ENCODE data around the gene PTPRN2.

Gene PTPRN2

GRCh38 chr7:157513682-157514081, 1073.9 kb downstream of the PTPRN2 start:
- H2BK5ac ChIP-seq (ENCODE audit: low read length): no peak overlapping the region
- H2BK15ac ChIP-seq (replicated peaks; ENCODE audit: low read depth): no peak overlapping the region
- no peaks in the 10 kb centered on the region for H3K27me3 ChIP-seq (ENCODE audit: insufficient read depth, low read length, poor library complexity)
- no peak overlapping the region for H3K4me2 ChIP-seq (ENCODE audit: low read length)
- no peaks in the 10 kb centered on the region for H3K36me3 ChIP-seq (ENCODE audit: control insufficient read depth, insufficient read depth, low read length)
- WGBS (ENCODE audit: extremely low coverage, insufficient coverage, low lambda C conversion rate): no CpG with 5 or more reads among the region's 16 CpGs
- no peak overlapping the region for H2BK120ac ChIP-seq (ENCODE audit: low read depth, low read length)
- H4K8ac ChIP-seq (ENCODE audit: low read depth, low read length): no peak overlapping the region
- no peak overlapping the region for H3K56ac ChIP-seq (ENCODE audit: low read length)
- DNase-seq: no peak
- no peaks in the 10 kb centered on the region for H3K79me2 ChIP-seq (ENCODE audit: control insufficient read depth, insufficient read depth, low read length)
- H3K4ac ChIP-seq (ENCODE audit: low read depth, low read length): no peak overlapping the region
- H3K4me1 ChIP-seq (ENCODE audit: control insufficient read depth, low read depth, low read length): no peaks in the 10 kb centered on the region
- no peak overlapping the region for H3K27ac ChIP-seq (ENCODE audit: low read depth, low read length)
- no peaks in the 10 kb centered on the region for H3K79me1 ChIP-seq (ENCODE audit: low read length)
- no peak overlapping the region for H3K18ac ChIP-seq (ENCODE audit: low read length)
- no peak overlapping the region for H4K5ac ChIP-seq (ENCODE audit: low read length)
- no peak overlapping the region for H3K4me3 ChIP-seq (ENCODE audit: low read length)
- no peak overlapping the region for H3K23ac ChIP-seq (ENCODE audit: low read length)
- no peak overlapping the region for H2AK5ac ChIP-seq (ENCODE audit: low read length)
- no peak overlapping the region for H3K9ac ChIP-seq (ENCODE audit: low read length)

GRCh38 chr7:157513162-157513621, 1074.4 kb downstream of the PTPRN2 start:
- Histone ChIP-seq H3K4me1 (ENCODE audit: control insufficient read depth, low read depth, low read length) (no peaks in the 10 kb centered on the region), H3K23ac (ENCODE audit: low read length) (no peak overlapping the region), H3K27me3 (ENCODE audit: insufficient read depth, low read length, poor library complexity) (no peaks in the 10 kb centered on the region), H3K56ac (ENCODE audit: low read length) (no peak overlapping the region), H3K4me3 (ENCODE audit: low read length) (no peak overlapping the region), H2AK5ac (ENCODE audit: low read length) (no peak overlapping the region), H4K5ac (ENCODE audit: low read length) (no peak overlapping the region), H2BK5ac (ENCODE audit: low read length) (no peak overlapping the region), H4K8ac (ENCODE audit: low read depth, low read length) (no peak overlapping the region), H3K9ac (ENCODE audit: low read length) (no peak overlapping the region), H2BK120ac (ENCODE audit: low read depth, low read length) (no peak overlapping the region), H3K79me2 (ENCODE audit: control insufficient read depth, insufficient read depth, low read length) (no peaks in the 10 kb centered on the region), H2BK15ac (replicated peaks; ENCODE audit: low read depth) (no peak overlapping the region), H3K4ac (ENCODE audit: low read depth, low read length) (no peak overlapping the region), H3K27ac (ENCODE audit: low read depth, low read length) (no peak overlapping the region), H3K4me2 (ENCODE audit: low read length) (no peak overlapping the region), H3K36me3 (ENCODE audit: control insufficient read depth, insufficient read depth, low read length) (no peaks in the 10 kb centered on the region), H3K18ac (ENCODE audit: low read length) (no peak overlapping the region), H3K79me1 (ENCODE audit: low read length) (no peaks in the 10 kb centered on the region)
- no CpG with 5 or more reads among the region's 18 CpGs for WGBS (ENCODE audit: extremely low coverage, insufficient coverage, low lambda C conversion rate)
- peak; percentile 8 for DNase-seq

GRCh38 chr7:157509226-157509625, 1078.4 kb downstream of the PTPRN2 start:
- H2BK120ac ChIP-seq (ENCODE audit: low read depth, low read length): no peak overlapping the region
- no peak overlapping the region for H3K4me2 ChIP-seq (ENCODE audit: low read length)
- H4K5ac ChIP-seq (ENCODE audit: low read length): no peak overlapping the region
- H3K79me2 ChIP-seq (ENCODE audit: control insufficient read depth, insufficient read depth, low read length): no peaks in the 10 kb centered on the region
- H3K56ac ChIP-seq (ENCODE audit: low read length): no peak overlapping the region
- no peaks in the 10 kb centered on the region for H3K36me3 ChIP-seq (ENCODE audit: control insufficient read depth, insufficient read depth, low read length)
- no peak overlapping the region for H3K18ac ChIP-seq (ENCODE audit: low read length)
- no peaks in the 10 kb centered on the region for H3K79me1 ChIP-seq (ENCODE audit: low read length)
- H3K23ac ChIP-seq (ENCODE audit: low read length): no peak overlapping the region
- H3K9ac ChIP-seq (ENCODE audit: low read length): no peak overlapping the region
- no peak overlapping the region for H2BK5ac ChIP-seq (ENCODE audit: low read length)
- no peaks in the 10 kb centered on the region for H3K4me1 ChIP-seq (ENCODE audit: control insufficient read depth, low read depth, low read length)
- no peak overlapping the region for H3K27ac ChIP-seq (ENCODE audit: low read depth, low read length)
- DNase-seq: no peak
- H3K4me3 ChIP-seq (ENCODE audit: low read length): no peak overlapping the region
- H4K8ac ChIP-seq (ENCODE audit: low read depth, low read length): no peak overlapping the region
- no peak overlapping the region for H2BK15ac ChIP-seq (replicated peaks; ENCODE audit: low read depth)
- H2AK5ac ChIP-seq (ENCODE audit: low read length): no peak overlapping the region
- H3K4ac ChIP-seq (ENCODE audit: low read depth, low read length): no peak overlapping the region
- H3K27me3 ChIP-seq (ENCODE audit: insufficient read depth, low read length, poor library complexity): no peaks in the 10 kb centered on the region
- no CpG with 5 or more reads among the region's 2 CpGs for WGBS (ENCODE audit: extremely low coverage, insufficient coverage, low lambda C conversion rate)

- Histone ChIP-seq H3K4ac (ENCODE audit: low read depth, low read length) (no peak overlapping the region), H2BK15ac (replicated peaks; ENCODE audit: low read depth) (no peak overlapping the region), H3K4me1 (ENCODE audit: control insufficient read depth, low read depth, low read length) (no peaks in the 10 kb centered on the region), H3K18ac (ENCODE audit: low read length) (no peak overlapping the region), H4K5ac (ENCODE audit: low read length) (no peak overlapping the region), H3K4me3 (ENCODE audit: low read length) (no peak overlapping the region), H3K23ac (ENCODE audit: low read length) (no peak overlapping the region), H3K36me3 (ENCODE audit: control insufficient read depth, insufficient read depth, low read length) (no peaks in the 10 kb centered on the region), H3K27ac (ENCODE audit: low read depth, low read length) (no peak overlapping the region), H3K56ac (ENCODE audit: low read length) (no peak overlapping the region), H4K8ac (ENCODE audit: low read depth, low read length) (no peak overlapping the region), H2AK5ac (ENCODE audit: low read length) (no peak overlapping the region), H2BK5ac (ENCODE audit: low read length) (no peak overlapping the region), H3K4me2 (ENCODE audit: low read length) (no peak overlapping the region), H3K79me2 (ENCODE audit: control insufficient read depth, insufficient read depth, low read length) (no peaks in the 10 kb centered on the region), H3K79me1 (ENCODE audit: low read length) (no peaks in the 10 kb centered on the region), H3K9ac (ENCODE audit: low read length) (no peak overlapping the region), H3K27me3 (ENCODE audit: insufficient read depth, low read length, poor library complexity) (no peaks in the 10 kb centered on the region), H2BK120ac (ENCODE audit: low read depth, low read length) (no peak overlapping the region)
- no CpG with 5 or more reads among the region's 11 CpGs for WGBS (ENCODE audit: extremely low coverage, insufficient coverage, low lambda C conversion rate)
- no peak for DNase-seq
These were observed 1079.1 kb downstream of the PTPRN2 start for GRCh38 chr7:157508477-157508881.

- H2BK15ac ChIP-seq (replicated peaks; ENCODE audit: low read depth): no peak overlapping the region
- no peak overlapping the region for H2BK120ac ChIP-seq (ENCODE audit: low read depth, low read length)
- H3K56ac ChIP-seq (ENCODE audit: low read length): no peak overlapping the region
- no peak overlapping the region for H3K4ac ChIP-seq (ENCODE audit: low read depth, low read length)
- H3K23ac ChIP-seq (ENCODE audit: low read length): no peak overlapping the region
- no peaks in the 10 kb centered on the region for H3K4me1 ChIP-seq (ENCODE audit: control insufficient read depth, low read depth, low read length)
- no peak overlapping the region for H3K4me3 ChIP-seq (ENCODE audit: low read length)
- no peak overlapping the region for H3K9ac ChIP-seq (ENCODE audit: low read length)
- no peak overlapping the region for H4K8ac ChIP-seq (ENCODE audit: low read depth, low read length)
- H3K4me2 ChIP-seq (ENCODE audit: low read length): no peak overlapping the region
- H3K27me3 ChIP-seq (ENCODE audit: insufficient read depth, low read length, poor library complexity): no peaks in the 10 kb centered on the region
- no peak overlapping the region for H2BK5ac ChIP-seq (ENCODE audit: low read length)
- no peak overlapping the region for H3K27ac ChIP-seq (ENCODE audit: low read depth, low read length)
- no peak overlapping the region for H3K18ac ChIP-seq (ENCODE audit: low read length)
- WGBS (ENCODE audit: extremely low coverage, insufficient coverage, low lambda C conversion rate): no CpG with 5 or more reads among the region's 5 CpGs
- no peak for DNase-seq
- no peaks in the 10 kb centered on the region for H3K36me3 ChIP-seq (ENCODE audit: control insufficient read depth, insufficient read depth, low read length)
- no peak overlapping the region for H2AK5ac ChIP-seq (ENCODE audit: low read length)
- no peak overlapping the region for H4K5ac ChIP-seq (ENCODE audit: low read length)
- H3K79me1 ChIP-seq (ENCODE audit: low read length): no peaks in the 10 kb centered on the region
- no peaks in the 10 kb centered on the region for H3K79me2 ChIP-seq (ENCODE audit: control insufficient read depth, insufficient read depth, low read length)
These were observed 1079.6 kb downstream of the PTPRN2 start for GRCh38 chr7:157507987-157508386.

- Histone ChIP-seq H3K79me2 (ENCODE audit: control insufficient read depth, insufficient read depth, low read length) (no peaks in the 10 kb centered on the region), H3K18ac (ENCODE audit: low read length) (no peak overlapping the region), H3K4me1 (ENCODE audit: control insufficient read depth, low read depth, low read length) (no peaks in the 10 kb centered on the region), H2BK5ac (ENCODE audit: low read length) (no peak overlapping the region), H4K8ac (ENCODE audit: low read depth, low read length) (no peak overlapping the region), H3K36me3 (ENCODE audit: control insufficient read depth, insufficient read depth, low read length) (no peaks in the 10 kb centered on the region), H3K27me3 (ENCODE audit: insufficient read depth, low read length, poor library complexity) (no peaks in the 10 kb centered on the region), H3K4ac (ENCODE audit: low read depth, low read length) (no peak overlapping the region), H3K79me1 (ENCODE audit: low read length) (no peaks in the 10 kb centered on the region), H3K23ac (ENCODE audit: low read length) (no peak overlapping the region), H2BK15ac (replicated peaks; ENCODE audit: low read depth) (no peak overlapping the region), H2BK120ac (ENCODE audit: low read depth, low read length) (no peak overlapping the region), H3K9ac (ENCODE audit: low read length) (no peak overlapping the region), H3K56ac (ENCODE audit: low read length) (no peak overlapping the region), H3K4me2 (ENCODE audit: low read length) (no peak overlapping the region), H3K27ac (ENCODE audit: low read depth, low read length) (no peak overlapping the region), H3K4me3 (ENCODE audit: low read length) (no peak overlapping the region), H2AK5ac (ENCODE audit: low read length) (no peak overlapping the region), H4K5ac (ENCODE audit: low read length) (no peak overlapping the region)
- no peak for DNase-seq
- no CpG with 5 or more reads among the region's 6 CpGs for WGBS (ENCODE audit: extremely low coverage, insufficient coverage, low lambda C conversion rate)
These were observed 1081.4 kb downstream of the PTPRN2 start for GRCh38 chr7:157506268-157506667.
